CD4-positive, alpha-beta T cell treated with Interleukin-17A for 1 hour (primary cell): ENCODE data around the gene MRAP2.

ENCODE experiments used
- DNase-seq: peaks from one replicate; pipeline ENCODE4 v3.0.0-alpha.2; 2020

MRAP2 gene

DNA sequence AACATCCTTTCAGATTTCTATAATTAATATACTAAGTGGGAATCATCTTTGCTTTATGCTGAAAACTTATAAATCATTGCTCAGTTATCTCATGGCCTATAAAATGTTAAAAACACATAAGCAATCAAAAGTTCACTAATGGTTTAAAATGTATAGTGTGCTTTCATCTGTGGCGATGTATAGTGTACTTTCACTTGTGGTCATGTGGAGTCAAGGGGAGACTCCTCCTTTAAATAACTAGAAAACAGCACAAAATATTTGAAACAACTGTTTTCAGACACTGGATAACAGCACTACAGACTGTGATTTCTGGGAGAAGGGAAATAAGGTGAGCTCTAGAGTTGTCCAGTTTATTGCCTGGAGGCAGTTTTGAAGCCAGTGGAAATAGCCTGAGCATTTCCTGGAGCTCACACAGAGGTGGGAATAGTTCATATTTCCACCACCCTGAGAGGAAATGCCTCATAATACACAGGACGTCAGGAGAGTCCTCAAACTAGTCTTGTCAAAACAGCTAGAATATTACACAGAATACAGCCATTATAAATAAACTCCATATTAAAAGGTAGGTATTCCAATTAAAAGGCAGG lies 104.5 kb downstream of the MRAP2 start:
- DNase-seq = no peak

DNA sequence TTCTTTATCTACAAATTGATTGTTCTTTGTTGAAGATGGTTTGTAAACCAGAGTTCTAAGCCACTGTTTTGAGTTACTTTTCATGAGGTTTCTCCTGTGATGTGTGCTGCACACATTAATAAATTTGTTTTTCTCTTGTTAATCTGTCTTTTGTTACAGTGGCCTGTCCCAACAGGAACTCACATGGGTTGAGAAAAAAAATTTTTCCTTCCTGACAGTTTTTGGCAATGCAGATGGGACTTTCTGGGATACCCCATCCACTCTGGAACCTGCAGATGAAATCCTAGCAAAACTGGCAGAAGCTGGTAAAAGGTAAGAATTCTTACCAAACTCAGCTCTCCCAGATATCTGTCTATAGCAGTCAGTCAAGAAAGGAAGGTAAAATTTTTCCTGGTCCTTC lies 105.7 kb downstream of the MRAP2 start:
- DNase-seq = no peak
